OCI-M2 (cell line): Measurements from ENCODE around the gene HCRTR1.

Experiments used
- DNase-seq: peaks from one replicate; lab custom pipeline; 2025; ENCODE audit not compliant: unreplicated experiment; lab: John Stamatoyannopoulos, UW

The HCRTR1 gene

DNA sequence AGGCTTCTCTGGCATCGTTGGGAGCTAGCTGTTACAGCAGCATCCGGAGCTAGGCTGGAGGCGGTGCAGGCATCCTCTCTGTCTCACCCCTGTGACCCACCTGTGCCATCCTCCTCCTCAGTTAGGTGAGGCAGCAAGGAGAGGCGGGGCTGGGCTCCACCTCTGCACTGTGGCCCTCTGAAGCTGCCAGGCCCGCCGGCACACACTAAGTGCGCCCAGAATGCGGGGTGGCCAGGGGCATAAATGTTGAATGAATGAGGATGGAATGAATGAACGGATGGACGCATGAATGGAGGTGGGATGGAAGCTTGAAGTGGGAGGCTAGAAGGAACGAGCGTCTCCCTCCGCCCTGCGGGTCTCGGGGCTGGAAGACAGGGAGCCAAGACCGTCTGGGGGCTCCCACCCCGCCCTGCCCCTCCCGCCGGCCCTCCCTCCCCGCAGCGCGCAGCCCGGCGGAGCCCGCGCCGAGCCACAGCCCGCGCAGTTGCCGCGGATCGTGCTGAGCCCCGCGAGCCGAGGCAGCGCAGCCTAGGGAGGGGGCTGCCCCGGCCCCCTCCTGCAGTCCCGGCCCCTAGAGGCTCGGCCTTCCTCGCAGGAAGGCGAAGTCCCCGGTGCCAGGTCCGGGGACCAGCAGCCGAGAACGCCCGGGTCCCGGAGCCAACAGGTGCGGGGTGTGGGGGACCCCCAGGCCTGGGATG, at the start of gene HCRTR1:
Gene HCRTR1 (plus strand): TSS at position 472 of the 698 bp plus-strand sequence. CDS start 1,504 bp downstream, outside the sequence.
- no peak for DNase-seq

DNA sequence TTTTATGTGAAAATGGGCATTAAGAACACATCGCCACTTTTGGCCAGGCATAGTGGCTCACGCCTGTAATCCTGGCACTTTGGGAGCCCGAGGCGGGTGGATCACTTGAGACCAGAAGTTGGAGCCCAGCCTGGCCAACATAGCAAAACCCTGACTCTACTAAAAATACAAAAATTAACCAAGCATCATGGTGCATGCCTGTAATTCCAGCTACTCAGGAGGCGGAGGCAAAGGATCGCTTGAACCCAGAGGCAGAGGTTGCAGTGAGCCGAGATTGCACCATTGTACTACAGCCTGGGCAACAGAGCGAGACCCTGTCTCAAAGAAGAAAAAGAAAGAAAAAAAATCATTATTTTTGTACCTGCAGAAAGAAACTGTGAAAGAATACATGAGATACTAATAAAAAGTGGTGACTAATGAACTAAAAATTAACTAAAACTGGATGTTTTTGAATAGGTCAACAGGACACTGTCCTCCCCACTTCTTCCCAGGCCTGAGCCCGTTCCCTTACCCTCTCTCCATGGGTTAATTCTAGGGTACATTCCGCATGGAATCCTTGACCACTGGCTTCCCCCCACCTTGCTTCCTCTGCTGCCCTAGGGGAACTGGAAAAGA, 49.4 kb upstream of the HCRTR1 start:
- DNase-seq: no peak

DNA sequence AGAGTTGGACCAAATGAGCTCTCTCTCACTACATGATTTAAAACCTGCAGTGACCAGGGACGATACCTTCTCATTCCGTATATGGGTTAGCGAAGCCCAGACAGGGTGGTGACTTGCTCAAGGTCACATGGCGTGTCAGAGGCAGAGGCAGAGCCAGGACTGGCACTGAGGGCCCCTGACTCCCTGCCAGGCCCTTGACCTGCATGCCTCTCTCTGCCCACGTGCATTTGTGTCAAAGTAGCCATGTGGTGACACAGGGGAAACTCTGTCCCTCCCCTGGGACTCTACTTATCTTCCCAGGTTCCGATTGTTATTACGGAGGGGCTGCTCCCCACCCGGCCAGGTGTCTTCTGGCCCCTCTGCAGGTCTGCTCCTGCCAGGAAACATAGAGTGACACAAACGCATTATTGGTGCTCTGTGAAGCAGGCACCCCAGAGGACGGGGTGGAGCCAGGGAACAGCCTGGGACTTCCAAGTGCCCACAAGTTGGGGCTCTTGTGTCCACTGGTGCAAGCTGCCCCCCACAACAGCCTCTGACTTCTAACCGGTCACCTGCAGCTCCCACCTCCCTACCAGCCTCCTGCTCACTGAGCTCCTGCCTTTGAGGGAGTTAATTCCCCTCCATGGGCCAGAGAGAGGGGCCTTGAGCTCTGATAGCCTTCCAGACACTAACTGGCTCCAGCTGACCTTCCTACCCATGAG, 48.4 kb upstream of the HCRTR1 start:
- no peak for DNase-seq

DNA sequence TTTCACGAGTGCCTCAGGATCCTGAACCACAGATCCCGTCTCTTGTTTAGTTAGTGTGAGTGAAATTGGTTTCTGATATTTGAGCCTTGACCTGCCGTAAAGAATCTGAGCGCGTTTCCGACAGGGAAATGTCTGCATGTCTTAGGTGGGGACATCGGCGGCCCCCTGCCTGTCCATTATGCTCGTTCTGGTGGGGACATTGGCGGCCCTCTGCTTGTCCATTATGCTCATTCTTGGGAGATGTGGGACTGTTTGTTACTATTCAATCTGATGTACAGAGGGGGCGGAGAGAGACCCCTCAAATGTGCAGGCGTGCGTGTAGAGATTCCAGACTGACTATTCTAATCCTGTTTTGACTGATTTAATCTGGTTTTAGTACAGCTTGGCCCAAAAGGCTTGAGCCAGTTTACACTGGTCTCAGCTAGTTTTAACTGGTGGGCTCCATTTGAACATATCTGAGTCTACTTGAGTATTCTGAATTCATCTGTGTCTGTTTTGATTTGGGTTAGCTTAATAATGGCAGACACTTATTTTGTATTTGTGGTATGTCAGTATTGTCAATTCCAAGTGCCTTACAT, 47.8 kb upstream of the HCRTR1 start:
- DNase-seq: no peak

DNA sequence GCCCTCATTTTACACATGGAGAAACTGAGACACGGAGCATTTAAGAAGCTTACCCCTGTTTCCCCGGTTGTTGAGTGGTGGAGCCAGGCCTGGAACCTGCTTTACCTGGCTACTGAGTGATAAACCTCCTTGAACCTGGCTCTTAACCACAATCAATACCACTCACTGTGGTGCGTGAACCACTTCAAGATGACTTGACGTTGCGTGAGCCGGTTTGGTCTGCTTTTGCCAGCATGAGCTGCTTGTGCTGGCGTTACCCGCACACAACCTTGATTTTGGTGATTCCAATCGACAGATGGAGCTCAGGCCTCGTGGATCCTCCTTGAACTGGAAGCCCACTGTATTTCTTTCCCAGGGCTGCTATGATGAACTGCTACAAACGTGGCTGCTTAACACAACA, 47.3 kb upstream of the HCRTR1 start:
- DNase-seq: no peak

DNA sequence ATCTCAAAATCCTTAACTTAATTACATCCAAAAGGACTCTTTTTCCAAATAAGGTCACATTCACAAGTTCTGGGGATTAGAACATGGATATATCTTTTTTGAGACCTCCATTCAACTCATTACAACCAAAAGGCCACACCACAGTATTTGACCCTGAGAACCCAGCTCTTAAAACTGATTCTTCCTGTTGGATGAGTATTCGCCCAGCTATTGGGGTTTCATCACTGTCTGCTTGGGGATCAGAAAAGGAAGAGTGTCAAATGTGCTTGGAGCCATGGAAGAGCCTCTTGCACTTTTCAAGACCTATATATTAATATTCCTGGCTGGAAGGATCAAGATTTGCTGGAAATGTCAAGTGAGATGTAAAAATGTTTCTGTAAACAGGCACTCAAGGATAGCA, 46.6 kb upstream of the HCRTR1 start:
- DNase-seq: no peak

DNA sequence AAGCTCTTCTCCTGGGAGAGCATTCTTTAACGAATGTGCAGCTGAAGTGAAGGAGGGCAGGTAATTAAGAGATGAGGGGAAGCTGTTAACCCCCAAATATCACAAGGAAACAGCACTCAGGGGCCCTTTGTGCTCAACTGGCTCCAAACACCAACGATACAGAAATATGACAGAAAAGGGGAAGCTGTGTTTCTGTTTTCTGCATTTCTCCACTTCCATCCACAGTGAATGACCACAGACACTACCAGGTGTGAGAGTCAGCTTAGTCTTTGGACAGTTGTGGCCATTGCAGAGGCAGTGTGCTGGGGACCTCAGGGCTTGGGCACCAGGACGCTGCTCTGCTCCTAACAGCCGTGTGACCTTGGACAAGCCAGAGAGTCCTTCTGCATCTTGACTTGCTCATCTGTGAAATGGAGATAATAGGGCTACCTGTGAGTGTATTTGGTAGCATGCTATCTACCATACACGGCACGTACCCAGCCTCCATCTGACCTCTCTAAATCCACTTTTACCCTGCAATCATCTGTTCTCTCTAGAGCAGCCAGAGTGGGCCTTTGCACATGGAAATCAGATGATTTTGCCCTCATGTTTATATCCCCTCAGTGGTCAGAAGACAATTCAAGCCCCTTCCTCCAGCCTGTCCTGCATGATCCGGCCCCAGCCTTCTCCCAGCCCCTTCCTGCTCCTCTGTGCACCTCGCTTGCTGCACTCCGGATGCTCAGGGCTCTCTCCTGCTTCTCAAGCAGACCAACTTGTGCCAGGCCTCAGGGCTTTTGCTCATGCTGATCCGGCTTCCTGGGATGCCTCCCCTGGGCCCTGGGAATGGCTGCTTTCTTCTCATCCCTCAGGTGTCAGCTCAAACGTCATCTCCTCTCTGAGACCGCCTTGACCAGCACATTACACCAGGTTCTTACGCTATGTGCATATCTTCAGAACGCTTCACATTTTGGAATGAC, 45.9 kb upstream of the HCRTR1 start:
- DNase-seq: no peak

DNA sequence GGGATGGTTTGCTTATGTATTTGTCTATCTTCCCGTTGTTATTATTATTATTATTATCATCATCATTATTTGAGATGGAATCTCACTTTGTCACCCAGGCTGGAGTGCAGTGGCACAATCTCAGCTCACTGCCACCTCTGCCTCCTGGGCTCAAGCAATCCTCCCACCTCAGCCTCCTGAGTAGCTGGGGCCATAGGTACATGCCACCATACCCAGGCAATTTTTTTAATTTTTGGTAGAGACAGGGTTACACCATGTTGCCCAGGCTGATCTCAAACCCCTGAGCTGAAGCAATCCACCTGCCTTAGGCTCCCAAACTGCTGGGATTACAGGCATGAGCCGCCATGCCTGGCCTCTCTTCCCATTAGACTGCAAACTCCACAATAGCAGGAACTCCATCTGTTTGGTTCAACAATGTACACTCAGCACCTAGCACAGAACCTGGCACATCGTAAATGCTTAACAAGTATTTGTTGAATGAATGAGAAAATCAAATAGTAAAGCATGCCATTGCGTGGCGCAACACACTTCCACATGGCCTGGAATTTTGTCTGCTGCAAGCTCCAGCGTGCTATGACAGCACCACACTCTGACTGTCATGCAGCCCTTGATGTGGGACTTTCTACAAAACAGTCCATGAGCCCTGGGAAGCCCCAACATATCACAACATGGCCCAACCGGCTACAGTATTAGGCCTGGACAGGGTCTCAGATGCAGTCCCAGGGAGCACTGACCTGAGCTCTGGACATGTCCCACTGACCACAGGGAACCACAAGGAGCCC, 45.0 kb upstream of the HCRTR1 start:
- DNase-seq: no peak

DNA sequence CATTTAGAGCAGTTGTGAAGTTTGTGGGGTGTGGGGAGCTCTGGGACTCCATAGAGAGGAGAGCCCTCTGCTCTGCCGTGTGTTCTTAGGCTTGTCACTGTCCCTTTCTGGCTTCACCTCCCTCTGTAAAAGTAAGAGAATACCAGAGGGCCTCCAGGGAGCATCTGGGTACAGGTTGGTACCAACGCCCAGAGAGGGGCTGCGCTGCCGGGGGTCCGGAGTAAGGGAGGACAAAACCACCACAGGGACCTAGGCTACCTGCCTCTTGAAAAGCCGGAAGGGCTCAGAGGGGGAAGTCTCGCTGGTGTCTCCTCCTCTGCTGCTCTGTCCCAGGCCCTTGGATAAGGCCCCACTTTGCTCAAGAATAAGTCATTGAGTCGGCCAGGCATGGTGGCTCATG, 44.2 kb upstream of the HCRTR1 start:
- no peak for DNase-seq

DNA sequence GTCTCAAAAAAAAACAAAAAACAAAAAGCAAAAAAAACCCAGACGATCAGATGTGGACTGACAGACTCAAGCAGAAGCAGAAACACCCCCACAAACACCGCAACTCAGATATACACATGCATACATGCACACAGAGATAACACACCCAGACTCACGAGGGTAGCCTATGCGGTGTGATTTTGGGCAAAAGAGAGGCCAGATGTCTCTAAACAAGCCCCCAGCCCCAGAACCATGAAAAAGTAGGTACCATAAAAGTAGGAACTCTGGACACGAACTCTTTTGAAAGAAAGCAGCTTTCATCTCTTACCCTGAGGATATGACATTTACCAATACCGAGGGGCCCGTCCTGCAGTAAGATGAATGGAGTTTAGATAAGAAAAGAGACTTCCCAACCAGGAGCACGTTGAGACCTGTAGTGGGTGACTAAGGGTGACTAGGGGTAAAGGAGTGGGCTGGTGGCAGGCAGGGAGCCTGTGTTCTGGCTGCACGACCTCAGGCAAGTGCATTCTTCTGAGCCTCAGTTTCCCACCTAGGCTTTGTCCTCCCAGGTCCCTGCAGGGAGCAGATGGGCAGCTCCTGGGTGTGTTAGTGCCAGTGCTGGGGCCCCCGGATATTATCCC, 42.6 kb upstream of the HCRTR1 start:
- DNase-seq: no peak

DNA sequence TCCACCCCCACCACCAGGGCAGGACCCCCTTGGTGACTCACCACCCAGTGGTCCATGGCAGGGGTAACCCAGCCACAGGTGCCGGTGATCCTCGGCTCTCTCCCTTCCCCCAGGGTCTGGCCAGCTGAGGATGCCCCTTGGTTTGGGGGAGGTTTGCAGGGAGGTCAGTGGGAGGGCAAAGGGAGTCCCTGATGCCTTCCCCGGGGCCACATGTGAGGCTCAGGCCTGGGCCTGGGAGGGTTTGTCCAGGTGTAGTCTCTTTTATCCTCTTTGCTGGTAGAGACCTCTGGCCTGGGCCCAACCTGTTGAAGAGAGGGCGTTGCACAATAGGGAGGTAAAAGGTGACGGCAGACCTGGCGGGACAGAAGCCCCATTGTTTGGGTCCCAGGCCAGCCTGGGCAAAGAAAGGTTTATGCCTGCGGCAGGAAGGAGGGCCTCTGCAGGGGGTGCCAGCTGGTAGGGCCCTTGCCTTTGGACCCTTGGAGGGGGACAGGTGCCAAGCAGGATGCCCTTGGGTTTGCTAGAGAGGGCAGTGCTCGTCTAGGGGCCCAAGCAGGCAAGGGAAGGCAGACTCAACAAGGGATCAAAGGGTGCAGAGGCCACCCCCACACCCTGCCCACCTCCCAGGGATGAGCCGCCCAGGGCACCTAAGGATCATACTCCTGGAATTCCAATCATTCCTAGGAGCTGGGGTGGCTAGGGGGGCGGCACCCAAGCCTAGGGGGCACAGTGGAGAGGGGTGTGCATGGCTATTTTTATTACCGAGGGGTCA, 41.9 kb upstream of the HCRTR1 start:
- DNase-seq: no peak

- no peak for DNase-seq
These were observed 41.3 kb upstream of the HCRTR1 start, which contains the start of gene TINAGL1 for GRCh38 chr1:31576201-31576669. Gene TINAGL1, plus strand, starts transcription at chr1:31576515. Its CDS starts 634 bp downstream, at chr1:31577149.

- no peak for DNase-seq
These were observed 40.6 kb upstream of the HCRTR1 start for GRCh38 chr1:31576743-31577455.

GRCh38 chr1:31577515-31578192, 39.8 kb upstream of the HCRTR1 start:
- DNase-seq: no peak

- no peak for DNase-seq
These were observed 38.1 kb upstream of the HCRTR1 start for GRCh38 chr1:31579374-31579773.

DNA sequence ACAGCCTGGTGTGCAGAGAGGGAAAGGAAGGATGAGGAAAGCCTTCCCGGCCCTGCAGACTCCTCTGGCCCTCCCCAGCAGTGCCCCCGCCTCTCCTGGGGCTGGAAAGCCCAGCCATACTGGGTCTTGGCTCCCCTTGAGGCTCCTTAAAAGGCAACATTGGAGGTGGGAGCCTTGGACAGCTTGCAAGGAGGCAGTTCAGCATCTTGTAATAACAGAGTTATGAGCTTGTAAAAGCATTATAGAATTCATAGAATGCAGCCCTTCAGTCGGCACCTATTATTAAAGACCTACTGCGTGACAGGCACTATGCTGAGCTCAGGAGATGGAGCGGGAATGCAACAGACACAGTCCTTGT, 37.0 kb upstream of the HCRTR1 start:
- DNase-seq: no peak

DNA sequence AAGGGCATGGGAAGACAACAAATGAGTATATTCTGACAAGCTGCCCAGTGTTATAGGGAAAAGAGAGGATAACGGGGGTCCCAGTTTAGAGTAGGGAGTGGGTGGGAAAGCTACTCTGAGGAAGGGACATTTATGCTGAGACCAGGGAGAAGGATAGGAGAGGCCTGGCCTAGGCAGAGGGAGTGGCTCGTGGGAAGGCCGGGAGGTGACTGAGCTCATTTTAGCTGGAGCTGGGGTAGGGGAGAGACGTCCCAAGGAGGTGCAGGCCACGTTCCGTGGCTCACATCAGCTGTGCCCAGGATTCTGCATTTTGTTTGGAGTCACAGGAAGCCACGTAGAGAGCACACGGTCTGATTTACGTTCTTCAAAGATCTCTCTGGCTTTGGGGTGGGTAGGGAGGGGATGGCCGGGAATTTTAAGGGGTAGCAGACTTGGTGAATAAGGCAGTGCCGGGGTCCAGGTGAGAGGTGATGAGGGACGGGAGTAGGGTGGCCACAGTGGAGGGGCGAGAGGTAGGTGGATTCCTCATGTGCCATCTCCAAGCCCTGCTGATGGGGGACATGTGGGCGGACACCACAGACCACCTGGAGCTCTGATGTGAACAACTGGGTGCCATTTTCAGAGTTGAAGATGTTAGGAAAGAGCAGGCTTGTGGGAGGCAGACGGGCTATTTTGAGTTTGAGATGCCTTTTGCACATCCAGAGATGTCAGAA, 36.4 kb upstream of the HCRTR1 start:
- DNase-seq: no peak
